GM19455 (cell line): ENCODE results near the gene PSMD13.

ENCODE experiments used
- ATAC-seq: cut with Tn5 transposase; IDR thresholded peaks from one replicate; pipeline ENCODE4 v1.9.1; 2021; ENCODE audit not compliant: unreplicated experiment

Gene PSMD13

DNA sequence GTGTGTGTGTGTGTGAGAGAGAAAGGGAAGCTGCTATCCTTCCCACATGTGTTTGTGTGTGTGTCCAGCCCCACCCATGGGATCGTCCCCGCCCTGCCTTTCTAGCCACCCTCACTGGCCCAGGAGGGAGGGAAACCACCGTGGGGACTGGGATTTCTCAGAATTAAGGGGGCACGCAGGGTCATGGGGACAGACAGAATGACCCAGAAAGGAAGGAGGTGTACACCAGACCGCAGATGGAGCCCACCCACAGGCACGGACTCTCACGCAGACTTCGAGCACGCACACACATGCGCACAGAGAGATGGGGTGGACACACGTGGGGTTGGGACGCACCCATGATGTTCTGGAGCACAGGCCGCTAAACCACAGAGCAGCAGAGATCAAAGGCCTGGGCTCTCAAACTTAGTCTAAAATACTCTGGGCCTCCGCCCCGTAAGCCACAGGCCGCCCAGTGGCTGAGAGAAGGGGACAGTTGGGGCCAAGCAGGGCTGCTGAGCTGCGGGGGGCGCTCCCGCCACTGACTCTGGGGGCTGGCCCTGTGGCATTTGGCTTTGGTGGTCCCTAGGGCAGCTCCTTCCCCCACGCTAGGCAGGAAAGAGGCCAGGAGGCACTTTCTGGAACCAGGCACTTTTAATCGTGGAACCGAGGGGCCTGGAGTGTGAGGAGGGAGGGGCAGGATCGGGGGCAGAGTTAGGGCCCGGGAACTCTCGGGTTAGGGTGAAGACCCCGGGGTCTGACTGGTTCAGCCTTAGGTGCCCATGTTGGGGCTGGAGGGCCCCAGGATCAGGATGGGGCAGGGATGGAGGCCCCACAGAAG lies 61.0 kb downstream of the PSMD13 start:
- no peak for ATAC-seq

GRCh38 chr11:298406-299065 lies 61.8 kb downstream of the PSMD13 start:
- no peak for ATAC-seq

DNA sequence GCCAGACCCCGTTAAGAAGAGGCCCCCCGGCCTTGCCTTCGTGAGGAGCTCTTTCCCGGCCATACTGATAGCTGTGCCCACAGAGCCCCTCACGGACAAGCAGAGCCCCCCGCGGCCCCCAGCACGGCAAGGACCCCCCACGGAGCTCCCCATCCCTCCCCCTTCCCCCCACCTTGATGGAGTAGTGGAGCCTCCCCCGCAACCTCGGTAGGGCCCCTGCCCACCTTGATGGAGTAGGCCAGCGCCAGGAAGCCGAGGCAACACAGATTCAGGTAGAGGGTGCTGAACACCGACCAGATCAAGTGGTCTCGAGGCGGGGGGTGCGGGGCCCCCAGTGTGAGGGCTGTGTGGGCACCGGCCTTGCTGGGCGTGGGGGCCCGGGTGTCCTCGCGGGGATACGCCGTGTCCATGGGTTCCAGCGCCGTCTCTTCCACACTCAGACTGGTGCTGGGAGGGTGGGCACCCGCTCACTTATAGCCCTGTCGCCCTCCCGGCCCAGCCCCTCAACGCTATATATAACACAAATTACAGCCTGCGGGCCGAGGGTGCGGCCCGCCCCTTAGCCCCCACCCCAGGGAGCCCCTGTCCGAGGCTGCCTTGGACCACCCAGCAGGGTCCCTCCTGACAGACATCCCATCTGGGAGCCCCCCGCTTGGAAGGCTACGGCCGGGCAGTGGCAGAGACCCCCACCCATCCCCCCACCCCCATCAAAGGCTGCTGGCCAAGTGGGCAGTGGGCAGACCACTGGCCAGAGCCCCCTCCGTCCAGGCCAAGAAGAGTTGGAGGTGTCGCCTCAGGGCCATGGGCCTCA lies 62.5 kb downstream of the PSMD13 start, which contains the start of gene IFITM5:
TSS of gene IFITM5 (minus strand) at position 446 of the 811 bp plus-strand sequence. CDS start at position 410, 36 bp downstream.
- ATAC-seq: no peak

GRCh38 chr11:299951-300735 lies 63.4 kb downstream of the PSMD13 start:
- ATAC-seq: no peak
